Spleen (tissue), 11 donors: ENCODE results near the gene MAP3K10. TPM values are rescaled to one million over a fixed set of nuclear protein-coding genes. Genes with fewer than 3 reads are reported as not detected.

Source experiments
- DNase-seq: peaks from one replicate; pipeline ENCODE4 v3.0.0-alpha.2; 2020
- H3K27ac ChIP-seq, 8 donors: fragments of 200-600 bp; sonication (generic) in 7 of 8; 1 replicate in 4 of 8; 2 replicates in 4 of 8; pipeline versions ENCODE4 v1.5.0 to v1.8.0; 2016 to 2021; ENCODE audit warnings: inconsistent platforms in 4 of 8, mild to moderate bottlenecking in 4 of 8, moderate library complexity in 1 of 8
- H3K27me3 ChIP-seq, 7 donors: fragments of 200-600 bp; sonication (generic) in 6 of 7; replicated peaks in 1 of 7; 1 replicate in 4 of 7; 2 replicates in 3 of 7; pipeline versions ENCODE4 v1.5.0 to v1.8.0; 2016 to 2021; ENCODE audit warnings: inconsistent platforms in 3 of 7, mild to moderate bottlenecking in 1 of 7
- H3K36me3 ChIP-seq, 6 donors: fragments of 200-600 bp; sonication (generic) in 5 of 6; 1 replicate in 4 of 6; 2 replicates in 2 of 6; pipeline versions ENCODE4 v1.5.0 to v1.8.0; 2016 to 2021; ENCODE audit warnings: inconsistent platforms in 2 of 6
- H3K4me1 ChIP-seq, 6 donors: fragments of 200-600 bp; sonication (generic) in 5 of 6; 1 replicate in 3 of 6; 2 replicates in 3 of 6; pipeline versions ENCODE4 v1.5.0 to v1.8.0; 2016 to 2021; ENCODE audit warnings: inconsistent platforms in 3 of 6
- H3K4me3 ChIP-seq, 8 donors: fragments of 200-600 bp; sonication (generic) in 7 of 8; 1 replicate in 4 of 8; 2 replicates in 4 of 8; pipeline versions ENCODE4 v1.5.0 to v1.8.0; 2016 to 2021; ENCODE audit warnings: inconsistent platforms in 4 of 8, mild to moderate bottlenecking in 4 of 8, moderate library complexity in 2 of 8
- H3K9me3 ChIP-seq, 8 donors: fragments of 200-600 bp; sonication (generic) in 7 of 8; 1 replicate in 4 of 8; 2 replicates in 4 of 8; pipeline versions ENCODE4 v1.5.0 to v1.8.0; 2016 to 2021; ENCODE audit warnings: inconsistent platforms in 4 of 8
- CTCF ChIP-seq, 11 experiments: fragments of 200-600 bp in 7 of 11; fragments of 450-650 bp in 4 of 11; sonication (generic) in 4 of 11; IDR thresholded peaks in 8 of 11; conservative IDR thresholded peaks in 3 of 11; 1 replicate in 7 of 11; 2 replicates in 4 of 11; pipeline versions ENCODE4 v1.4.0 to v1.8.0; 2016 to 2021; ENCODE audit warnings: antibody characterized with exemption in 11 of 11, inconsistent platforms in 4 of 11, mild to moderate bottlenecking in 1 of 11
- POLR2A ChIP-seq, 3 donors: fragments of 450-650 bp; IDR thresholded peaks; one replicate each; pipeline ENCODE4 v1.5.1; 2017; ENCODE audit warnings: antibody characterized with exemption in 3 of 3, mild to moderate bottlenecking in 1 of 3
- POLR2AphosphoS5 ChIP-seq, 3 donors: sonication (generic); formaldehyde crosslinking; IDR thresholded peaks; one replicate each; pipeline ENCODE4 v1.5.1; 2017; ENCODE audit warnings: antibody characterized with exemption in 3 of 3
- WGBS, 5 donors: extraction: QIAGEN DNeasy Blood & Tissue Kit in 3 of 5; methylation state at CpG; one replicate each; pipeline versions ENCODE4 v1.1.5 to v1.1.7; 2013 to 2018; 5-methylcytosine and 5-hydroxymethylcytosine counted together
- intact Hi-C: fragments of 100-400 bp; cut with DNase I; formaldehyde crosslinking; loops from one replicate; pipeline ENCODE4 v1.15.0; 2023; ENCODE audit warnings: low total_unique reads
- polyA plus RNA-seq, 3 donors: library from polyadenylated mRNA; stranded (reverse); fragments of 200-250 nt; gene quantifications; one replicate each; pipeline ENCODE4 v1.2.1, GENCODE V29; 2013
- total RNA-seq, 7 donors: library from RNA; depleted of rRNA in 3 of 7; stranded (reverse); fragments of >200 nt in 3 of 7; fragmentation: NEBNext Ultra II Directional in 4 of 7; extraction: Animal tissue kit (Norgen Biotek cat#: 25700) in 4 of 7; gene quantifications; one replicate each; pipeline versions ENCODE4 v1.1.0 to v1.2.1, GENCODE V29; 2016 to 2021
- donor health status: healthy with polysubstance abuse.
- donor health status: DM: no; HTN: no; CAD: no; lungs with moderate emphysema.
- donor health status: DM: no; HTN: no; CAD: no.
- donor health status: Bipolar disorder and iron deficiency.
- donor health status: healthy.
- donor health status: DM: no; HTN: no; CAD: no.
- donor health status: DM: yes; HTN: yes; CAD: no.

The MAP3K10 gene
- total and polyA plus RNA-seq, 10 donors, result 4.3 to 25.6 (median 17.4) TPM

GRCh38 chr19:40200341-40201099 is 9.3 kb downstream of the MAP3K10 start:
- DNase-seq, result no peak
- intact Hi-C loops, result no loop called here
- Histone ChIP-seq H3K27ac (no peak overlapping the region), H3K9me3 (no peaks in the 10 kb centered on the region), H3K4me3 (no peak overlapping the region), H3K4me1 (no peaks in the 10 kb centered on the region), H3K36me3 (peaks cover 0 to 76% (median 13%) of the 10 kb centered on the region in 6 donors), H3K27me3 (no peaks in the 10 kb centered on the region)
- TF ChIP-seq POLR2AphosphoS5 (IDR thresholded peaks at IDR 0.05), result no peak
- 86 to 93% (median 88%) methylated on average over 6 to 9 of the region's 9 CpGs for WGBS, 5 donors

GRCh38 chr19:40204381-40204780 is 13.2 kb downstream of the MAP3K10 start:
- Histone ChIP-seq H3K27me3 (no peaks in the 10 kb centered on the region), H3K36me3 (peaks cover 0 to 83% (median 22%) of the 10 kb centered on the region in 6 donors), H3K27ac (no peak overlapping the region), H3K9me3 (no peaks in the 10 kb centered on the region), H3K4me3 (no peak overlapping the region), H3K4me1 (no peaks in the 10 kb centered on the region)
- no peak for DNase-seq
- 93 to 99% (median 97%) methylated on average over 6 to 16 of the region's 16 CpGs for WGBS, 5 donors
- TF ChIP-seq CTCF (IDR thresholded peaks at IDR 0.05 in 8 of 11, conservative IDR thresholded peaks at IDR 0.05 in 3 of 11) (no peak), POLR2AphosphoS5 (IDR thresholded peaks at IDR 0.05) (no peak), POLR2A (IDR thresholded peaks at IDR 0.05) (no peak)
- intact Hi-C loops, result no loop called here

GRCh38 chr19:40205760-40206159 is 14.5 kb downstream of the MAP3K10 start:
- H3K27me3 ChIP-seq, result no peaks in the 10 kb centered on the region
- no peaks in the 10 kb centered on the region for H3K9me3 ChIP-seq
- intact Hi-C loops, result no loop called here
- H3K4me3 ChIP-seq, result no peak overlapping the region
- TF ChIP-seq POLR2A (IDR thresholded peaks at IDR 0.05), result no peak
- TF ChIP-seq CTCF (IDR thresholded peaks at IDR 0.05 in 8 of 11, conservative IDR thresholded peaks at IDR 0.05 in 3 of 11), result no peak
- TF ChIP-seq POLR2AphosphoS5 (IDR thresholded peaks at IDR 0.05), result no peak
- WGBS, 5 donors, result 94 to 98% (median 96%) methylated on average over 17 to 21 of the region's 21 CpGs
- DNase-seq, result no peak
- no peaks in the 10 kb centered on the region for H3K4me1 ChIP-seq
- H3K36me3 ChIP-seq, result peaks cover 0 to 84% (median 31%) of the 10 kb centered on the region in 6 donors
- H3K27ac ChIP-seq, result no peak overlapping the region

- TF ChIP-seq CTCF (IDR thresholded peaks at IDR 0.05 in 8 of 11, conservative IDR thresholded peaks at IDR 0.05 in 3 of 11), result no peak
- intact Hi-C loops, result no loop called here
- 94 to 98% (median 96%) methylated on average over 5 of the region's 5 CpGs for WGBS, 5 donors
- Histone ChIP-seq H3K27ac (no peak overlapping the region), H3K4me1 (no peaks in the 10 kb centered on the region), H3K4me3 (no peak overlapping the region), H3K36me3 (peaks cover 0 to 83% (median 42%) of the 10 kb centered on the region in 6 donors), H3K27me3 (no peaks in the 10 kb centered on the region), H3K9me3 (no peaks in the 10 kb centered on the region)
- DNase-seq, result no peak
Measured at GRCh38 chr19:40208602-40209001, 17.4 kb downstream of the MAP3K10 start.
